Duodenal mucosa (tissue), 2 donors: ENCODE data around the gene DNAH2.
"Not testable (repeated sequence)": the region's sequence is repeated elsewhere in the genome, so short reads cannot be mapped to it uniquely, and the experiment has no call there.

Experiments used
- H3K27ac ChIP-seq: one replicate; pipeline ENCODE4 v1.7.0; 2013; ENCODE audit warnings: low read depth, low read length
- H3K27me3 ChIP-seq, 2 donors: one replicate each; pipeline ENCODE4 v1.7.0; 2013; ENCODE audit warnings: low read length in 2 of 2, control low read depth in 1 of 2; ENCODE audit not compliant: insufficient read depth in 2 of 2, control insufficient read depth in 1 of 2
- H3K36me3 ChIP-seq, 2 donors: one replicate each; pipeline ENCODE4 v1.7.0; 2013; ENCODE audit warnings: low read length in 2 of 2, control low read depth in 1 of 2; ENCODE audit not compliant: insufficient read depth in 2 of 2, control insufficient read depth in 1 of 2
- H3K4me1 ChIP-seq, 2 donors: one replicate each; pipeline ENCODE4 v1.7.0; 2013; ENCODE audit warnings: low read length in 2 of 2, control low read depth in 1 of 2; ENCODE audit not compliant: insufficient read depth in 2 of 2, control insufficient read depth in 1 of 2
- H3K4me3 ChIP-seq, 2 donors: one replicate each; pipeline ENCODE4 v1.7.0; 2013; ENCODE audit warnings: low read length in 2 of 2, low read depth in 1 of 2
- H3K9ac ChIP-seq, 2 donors: one replicate each; pipeline ENCODE4 v1.7.0; 2013; ENCODE audit warnings: low read length in 2 of 2, low read depth in 1 of 2
- H3K9me3 ChIP-seq, 2 donors: one replicate each; pipeline ENCODE4 v1.7.0; 2013; ENCODE audit warnings: low read length in 2 of 2, control low read depth in 1 of 2; ENCODE audit not compliant: control insufficient read depth in 1 of 2

DNAH2 gene

DNA sequence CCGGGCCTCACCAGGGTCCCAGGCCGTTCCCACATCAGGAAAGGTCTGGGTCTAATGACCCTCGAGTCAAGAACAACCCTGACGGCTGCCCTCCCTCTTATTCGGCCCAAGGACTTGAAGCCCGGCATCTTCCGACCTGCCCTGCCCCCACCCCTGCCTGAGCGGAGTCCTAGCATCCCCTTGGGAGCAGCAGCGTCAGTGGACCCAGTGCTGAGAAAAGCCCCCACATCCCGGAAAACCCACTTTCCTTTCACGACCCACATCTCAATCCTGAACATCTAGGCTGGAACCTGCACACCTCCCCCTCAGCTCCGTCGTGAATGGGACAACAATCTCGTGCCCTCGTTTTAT is 138.1 kb downstream of the DNAH2 start:
- H3K4me1 ChIP-seq = peaks cover 43 to 51% of the 10 kb centered on the region in 2 donors
- H3K27me3 ChIP-seq = no peaks in the 10 kb centered on the region
- H3K36me3 ChIP-seq = peaks cover 24 to 33% of the 10 kb centered on the region in 2 donors
- H3K4me3 ChIP-seq = peak overlapping the region; percentile 36 to 87
- H3K9me3 ChIP-seq = no peaks in the 10 kb centered on the region
- peak overlapping the region in 1 of 2 donors; percentile 65 for H3K9ac ChIP-seq
- H3K27ac ChIP-seq = peak overlapping the region; percentile 26

DNA sequence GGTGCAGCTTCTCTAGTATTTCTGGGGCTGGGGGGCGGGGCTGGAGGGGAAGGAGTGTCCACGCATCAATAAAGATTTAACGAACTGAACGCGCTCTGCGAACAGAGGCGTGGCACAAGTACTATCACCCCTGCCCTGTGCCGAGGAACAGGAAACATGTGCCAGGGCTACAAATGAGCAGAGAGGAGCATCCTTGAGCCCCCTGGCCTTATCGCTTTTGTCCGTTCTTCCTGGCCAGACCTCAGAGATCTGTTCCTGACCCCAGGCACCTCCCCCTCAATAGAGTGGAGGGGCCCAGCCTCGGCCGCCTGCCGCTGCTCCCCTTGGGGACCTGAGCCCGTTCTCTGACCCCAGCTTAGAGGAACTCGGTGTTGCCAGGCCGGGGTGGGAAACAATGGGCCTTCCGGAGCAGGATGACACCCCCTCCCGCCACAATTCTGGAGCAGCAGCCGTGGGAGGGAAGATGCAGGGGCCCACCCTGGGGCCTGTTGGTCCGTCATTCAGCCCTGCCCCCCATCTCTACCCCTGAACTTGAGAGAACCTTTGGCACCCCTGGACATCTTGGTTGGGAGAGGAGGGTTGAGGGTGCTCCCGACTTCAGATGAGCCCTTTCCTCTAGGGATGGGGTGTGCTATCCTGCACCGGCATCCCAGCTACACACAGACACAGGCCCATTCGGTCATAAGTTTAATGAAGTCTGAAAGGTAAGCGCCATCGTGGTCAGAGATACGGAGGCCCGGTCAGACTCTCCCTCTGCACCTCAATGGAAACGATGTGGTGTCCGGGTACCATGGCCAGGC is 138.7 kb downstream of the DNAH2 start:
- peaks cover 41 to 46% of the 10 kb centered on the region in 2 donors for H3K4me1 ChIP-seq
- peaks cover 19 to 27% of the 10 kb centered on the region in 2 donors for H3K36me3 ChIP-seq
- peak overlapping the region; percentile 65 to 79 for H3K9ac ChIP-seq
- peak overlapping the region; percentile 91 for H3K27ac ChIP-seq
- H3K4me3 ChIP-seq = peak overlapping the region; percentile 87 to 91
- no peaks in the 10 kb centered on the region for H3K27me3 ChIP-seq
- H3K9me3 ChIP-seq = no peaks in the 10 kb centered on the region

DNA sequence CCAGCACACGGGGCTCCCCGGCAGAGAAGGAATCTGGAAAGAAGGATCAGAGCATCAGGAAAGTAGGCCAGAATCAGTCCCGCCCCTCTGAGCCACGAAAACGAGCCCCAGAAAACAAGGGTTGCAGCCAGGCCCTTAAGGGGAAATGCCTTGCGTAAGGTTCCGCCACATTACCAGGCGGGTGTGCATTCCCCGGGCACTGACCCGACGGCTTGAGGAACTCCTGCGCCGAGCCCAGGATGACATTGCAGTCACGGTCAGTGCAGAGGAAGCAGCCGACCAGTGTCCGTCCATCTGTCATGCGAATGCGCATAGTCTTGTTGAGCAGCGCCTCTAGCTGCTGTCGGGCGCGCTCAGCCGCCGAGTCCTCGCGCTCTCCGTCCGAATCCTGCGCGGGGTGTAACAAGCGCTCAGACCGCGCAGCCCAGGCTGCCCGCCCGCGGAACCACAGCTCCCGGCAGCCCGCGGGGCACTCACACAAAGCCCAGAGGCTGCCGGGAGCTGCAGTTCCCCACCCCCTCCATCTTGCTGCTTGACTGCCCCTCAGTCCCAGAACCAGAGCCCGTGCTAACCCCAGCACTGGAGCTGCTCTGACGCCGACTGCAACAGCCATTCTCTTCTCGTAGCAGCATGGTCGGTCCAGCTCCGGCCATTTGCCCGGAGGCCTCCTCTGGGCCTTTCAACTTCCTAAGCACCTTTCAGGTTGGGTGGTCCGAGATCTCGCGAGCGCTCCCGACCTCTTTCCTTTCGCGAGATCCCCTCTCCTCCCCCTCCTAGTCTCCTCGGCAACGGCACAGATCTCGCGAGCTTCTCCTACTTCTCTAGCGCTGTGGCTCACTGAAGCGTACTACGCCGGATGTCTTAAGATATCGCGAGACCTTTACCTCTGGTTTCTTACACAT is 139.5 kb downstream of the DNAH2 start, which contains the start of gene NAA38:
TSS of gene NAA38 (minus strand) at position 749 of the 902 bp plus-strand sequence. CDS start at position 653, 96 bp downstream.
- peak within 1 kb of the TSS; percentile 87 to 91 for H3K4me3 ChIP-seq
- H3K4me1 ChIP-seq = peaks cover 33 to 39% of the 10 kb centered on the region in 2 donors
- H3K9me3 ChIP-seq = no peaks in the 10 kb centered on the region
- no peaks in the 10 kb centered on the region for H3K27me3 ChIP-seq
- H3K9ac ChIP-seq = peak within 1 kb of the TSS; percentile 78 to 79
- H3K36me3 ChIP-seq = peaks cover 14 to 25% of the 10 kb centered on the region in 2 donors
- H3K27ac ChIP-seq = peak within 1 kb of the TSS; percentile 91

DNA sequence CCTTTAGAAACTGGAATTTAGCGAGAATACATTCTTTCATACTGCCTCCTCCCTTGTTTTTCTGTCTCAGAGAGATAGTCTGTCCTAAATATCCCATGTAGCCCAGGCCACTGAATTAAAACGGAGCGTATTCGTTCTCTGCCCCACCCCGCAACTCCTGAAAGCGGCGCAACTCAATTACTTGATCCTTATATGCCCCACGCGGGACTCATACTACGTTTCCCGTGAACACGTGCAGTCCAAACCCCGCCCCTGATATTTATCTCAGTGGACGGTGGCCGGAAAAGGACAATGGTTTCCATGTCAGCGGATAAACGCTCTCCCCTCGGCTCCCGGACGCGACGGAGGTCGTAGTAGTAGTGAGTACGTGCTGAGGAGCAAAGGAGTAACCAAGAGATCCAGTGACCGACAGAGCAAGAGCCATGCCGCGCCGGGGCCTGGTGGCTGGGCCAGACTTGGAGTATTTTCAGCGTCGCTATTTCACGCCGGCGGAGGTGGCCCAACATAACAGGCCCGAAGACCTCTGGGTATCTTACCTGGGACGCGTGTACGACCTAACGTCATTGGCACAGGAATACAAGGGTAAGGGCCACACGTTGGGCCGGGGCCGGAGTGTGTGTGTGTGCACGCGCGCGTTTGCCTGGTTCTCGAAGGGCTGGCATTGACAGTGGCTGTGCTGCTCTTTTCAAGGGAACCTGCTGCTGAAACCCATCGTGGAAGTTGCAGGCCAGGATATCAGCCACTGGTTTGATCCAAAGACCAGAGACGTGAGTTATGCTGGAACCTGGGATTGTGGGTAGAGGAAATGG is 140.4 kb downstream of the DNAH2 start, which contains the start of gene CYB5D1:
TSS of gene CYB5D1 (plus strand) at position 291 of the 809 bp plus-strand sequence. CDS start at position 423, 132 bp downstream.
- peaks cover 28 to 36% of the 10 kb centered on the region in 2 donors for H3K4me1 ChIP-seq
- no peaks in the 10 kb centered on the region for H3K9me3 ChIP-seq

DNA sequence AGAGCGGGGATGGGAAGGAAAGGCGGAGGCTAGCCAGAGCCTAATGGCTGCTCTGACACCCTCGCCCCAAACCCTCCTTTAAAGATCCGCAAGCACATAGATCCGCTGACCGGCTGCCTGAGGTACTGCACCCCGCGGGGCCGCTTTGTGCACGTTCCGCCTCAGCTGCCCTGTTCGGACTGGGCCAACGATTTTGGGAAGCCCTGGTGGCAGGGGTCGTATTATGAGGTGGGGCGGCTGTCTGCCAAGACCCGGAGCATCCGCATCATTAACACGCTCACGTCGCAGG is 140.9 kb downstream of the DNAH2 start:
- Histone ChIP-seq H3K4me3 (peak overlapping the region; percentile 87 to 91), H3K9ac (peak overlapping the region; percentile 78), H3K27ac (no peak overlapping the region), H3K9me3 (no peaks in the 10 kb centered on the region), H3K27me3 (no peaks in the 10 kb centered on the region), H3K4me1 (peaks cover 31 to 36% of the 10 kb centered on the region in 2 donors), H3K36me3 (peaks cover 3 to 14% of the 10 kb centered on the region in 2 donors)

More for the DNA sequence above, 140.4 kb downstream of the DNAH2 start, which contains the start of gene CYB5D1:
- H3K27me3 ChIP-seq = no peaks in the 10 kb centered on the region
- H3K9ac ChIP-seq = peak within 1 kb of the TSS; percentile 78 to 79
- H3K36me3 ChIP-seq = peaks cover 5 to 17% of the 10 kb centered on the region in 2 donors
- H3K27ac ChIP-seq = peak within 1 kb of the TSS; percentile 91
- H3K4me3 ChIP-seq = peak within 1 kb of the TSS; percentile 87 to 91

DNA sequence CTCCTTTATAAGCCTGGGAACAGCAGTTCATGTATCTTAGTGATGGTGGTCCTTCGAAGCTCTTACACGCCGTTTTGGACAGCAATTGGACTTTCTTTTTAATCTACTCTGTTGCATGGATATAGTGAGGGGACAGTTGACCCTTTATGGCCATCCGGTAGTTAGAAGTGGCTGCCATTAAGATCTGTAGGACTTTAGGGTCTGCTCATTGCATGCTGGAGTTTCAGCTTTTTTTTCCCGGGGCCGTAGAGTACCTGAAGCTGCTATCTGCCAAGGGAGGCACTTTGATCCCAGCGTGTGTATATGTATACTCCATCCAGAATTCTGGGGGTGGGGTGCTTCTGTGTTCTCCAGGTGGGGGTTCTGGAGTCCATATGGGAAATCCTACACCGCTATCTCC is 141.5 kb downstream of the DNAH2 start:
- H3K27me3 ChIP-seq = no peaks in the 10 kb centered on the region
- H3K4me1 ChIP-seq = peaks cover 31 to 36% of the 10 kb centered on the region in 2 donors
- peak overlapping the region; percentile 87 to 91 for H3K4me3 ChIP-seq
- H3K36me3 ChIP-seq = peaks cover 3 to 14% of the 10 kb centered on the region in 2 donors
- H3K27ac ChIP-seq = no peak overlapping the region
- H3K9ac ChIP-seq = peak overlapping the region; percentile 78
- no peaks in the 10 kb centered on the region for H3K9me3 ChIP-seq

DNA sequence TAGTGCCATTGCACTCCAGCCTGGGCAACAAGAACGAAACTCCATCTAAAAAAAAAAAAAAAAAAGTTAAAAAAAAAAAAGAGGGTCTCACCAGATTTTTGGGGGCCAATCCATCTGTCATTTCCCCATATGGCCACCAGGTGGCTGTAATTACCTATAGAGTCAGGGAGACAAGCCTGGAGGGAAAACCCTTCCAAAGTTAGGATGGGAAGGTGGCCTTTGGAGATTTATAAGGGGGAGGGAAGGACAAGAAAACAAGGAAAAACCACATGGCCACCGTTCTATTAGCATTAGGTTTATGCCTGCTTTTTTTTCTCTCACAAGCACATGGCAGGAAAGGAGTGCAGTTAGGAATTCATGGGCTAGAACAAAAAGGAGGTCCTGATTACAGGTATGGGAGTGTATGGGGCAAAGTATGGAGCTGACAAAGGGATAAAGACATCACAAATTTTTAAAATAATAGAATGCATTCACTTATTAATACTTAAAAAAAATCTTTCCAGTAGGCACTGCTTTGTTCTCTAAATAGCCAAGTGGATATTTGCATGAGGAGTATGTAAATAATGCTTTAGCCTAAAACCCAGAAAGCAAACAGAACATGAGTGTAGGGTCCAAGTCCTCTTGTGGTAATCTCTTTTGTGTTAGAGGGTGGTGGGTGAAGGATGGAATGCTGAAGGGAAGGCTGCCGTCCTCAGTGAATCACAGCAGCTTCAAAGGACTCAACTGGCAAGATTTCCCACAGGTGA is 145.3 kb downstream of the DNAH2 start:
- Histone ChIP-seq H3K27ac (no peak overlapping the region), H3K9ac (no peak overlapping the region), H3K4me1 (peaks cover 16 to 19% of the 10 kb centered on the region in 2 donors), H3K9me3 (no peaks in the 10 kb centered on the region), H3K4me3 (no peak overlapping the region), H3K27me3 (no peaks in the 10 kb centered on the region), H3K36me3 (peaks cover 0 to 8% of the 10 kb centered on the region in 2 donors)

DNA sequence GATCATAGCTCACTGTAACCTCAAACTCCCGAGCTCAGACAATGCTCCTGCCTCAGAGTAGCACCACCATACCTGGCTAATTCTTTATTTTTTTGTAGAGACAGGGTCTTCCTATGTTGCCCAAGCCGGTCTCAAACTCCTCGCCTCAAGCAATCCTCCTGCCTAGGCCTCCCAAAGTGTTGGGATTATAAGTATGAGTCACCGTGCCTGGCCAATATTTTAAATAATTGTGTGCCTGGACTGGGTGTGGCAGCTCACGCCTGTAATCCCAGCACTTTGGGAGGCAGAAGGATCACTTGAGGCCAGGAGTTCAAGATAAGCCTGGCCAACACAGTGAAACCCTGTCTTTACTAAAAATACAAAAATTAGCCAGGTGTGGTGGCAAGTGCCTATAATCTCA is 146.8 kb downstream of the DNAH2 start:
- not testable (repeated sequence) for H3K9me3 ChIP-seq, H3K4me3 ChIP-seq, H3K27ac ChIP-seq, H3K9ac ChIP-seq, H3K27me3 ChIP-seq, H3K4me1 ChIP-seq, H3K36me3 ChIP-seq

DNA sequence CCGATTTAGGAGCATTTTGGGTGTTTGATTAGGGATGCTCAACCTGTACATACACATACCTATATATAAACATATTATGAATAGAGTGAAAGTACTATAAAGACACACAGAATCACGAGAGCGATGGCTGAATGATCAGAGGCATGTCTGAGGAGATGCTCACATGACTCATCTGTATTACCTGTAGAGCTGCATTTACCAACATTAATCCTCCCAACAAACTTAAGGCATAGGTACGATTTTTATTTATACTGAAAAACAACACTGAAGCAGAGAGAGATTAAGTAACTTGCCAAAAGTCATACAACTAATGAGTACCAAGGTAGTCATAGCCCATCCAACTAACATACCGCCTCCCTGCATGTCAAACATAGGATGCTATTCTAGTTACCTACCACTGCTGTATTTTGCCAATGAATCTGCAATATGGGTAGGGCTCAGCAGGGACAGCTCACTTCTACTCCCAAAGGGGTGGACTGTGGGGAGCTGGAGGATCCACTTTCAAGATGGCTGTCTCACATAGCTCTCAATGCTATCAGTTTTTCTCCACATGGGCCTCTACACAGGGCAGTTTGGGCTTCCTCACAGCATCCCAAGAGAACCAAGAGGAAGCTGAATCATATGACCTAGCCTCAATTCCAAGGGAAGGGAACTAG is 147.6 kb downstream of the DNAH2 start:
- H3K9ac ChIP-seq = no peak overlapping the region
- H3K9me3 ChIP-seq = no peaks in the 10 kb centered on the region
- H3K36me3 ChIP-seq = peaks cover 0 to 3% of the 10 kb centered on the region in 2 donors
- H3K27me3 ChIP-seq = no peaks in the 10 kb centered on the region
- H3K4me3 ChIP-seq = no peak overlapping the region
- no peak overlapping the region for H3K27ac ChIP-seq
- H3K4me1 ChIP-seq = peaks cover 3 to 9% of the 10 kb centered on the region in 2 donors
